Measurements from ENCODE around the gene RMND5B. TPM values are rescaled to one million over a fixed set of nuclear protein-coding genes. Genes with fewer than 3 reads are reported as not detected.

Gene RMND5B
- total and polyA plus RNA-seq, 4 donors: 13.4 to 24.8 (median 21.7) TPM

- TF ChIP-seq, protein P1, sequence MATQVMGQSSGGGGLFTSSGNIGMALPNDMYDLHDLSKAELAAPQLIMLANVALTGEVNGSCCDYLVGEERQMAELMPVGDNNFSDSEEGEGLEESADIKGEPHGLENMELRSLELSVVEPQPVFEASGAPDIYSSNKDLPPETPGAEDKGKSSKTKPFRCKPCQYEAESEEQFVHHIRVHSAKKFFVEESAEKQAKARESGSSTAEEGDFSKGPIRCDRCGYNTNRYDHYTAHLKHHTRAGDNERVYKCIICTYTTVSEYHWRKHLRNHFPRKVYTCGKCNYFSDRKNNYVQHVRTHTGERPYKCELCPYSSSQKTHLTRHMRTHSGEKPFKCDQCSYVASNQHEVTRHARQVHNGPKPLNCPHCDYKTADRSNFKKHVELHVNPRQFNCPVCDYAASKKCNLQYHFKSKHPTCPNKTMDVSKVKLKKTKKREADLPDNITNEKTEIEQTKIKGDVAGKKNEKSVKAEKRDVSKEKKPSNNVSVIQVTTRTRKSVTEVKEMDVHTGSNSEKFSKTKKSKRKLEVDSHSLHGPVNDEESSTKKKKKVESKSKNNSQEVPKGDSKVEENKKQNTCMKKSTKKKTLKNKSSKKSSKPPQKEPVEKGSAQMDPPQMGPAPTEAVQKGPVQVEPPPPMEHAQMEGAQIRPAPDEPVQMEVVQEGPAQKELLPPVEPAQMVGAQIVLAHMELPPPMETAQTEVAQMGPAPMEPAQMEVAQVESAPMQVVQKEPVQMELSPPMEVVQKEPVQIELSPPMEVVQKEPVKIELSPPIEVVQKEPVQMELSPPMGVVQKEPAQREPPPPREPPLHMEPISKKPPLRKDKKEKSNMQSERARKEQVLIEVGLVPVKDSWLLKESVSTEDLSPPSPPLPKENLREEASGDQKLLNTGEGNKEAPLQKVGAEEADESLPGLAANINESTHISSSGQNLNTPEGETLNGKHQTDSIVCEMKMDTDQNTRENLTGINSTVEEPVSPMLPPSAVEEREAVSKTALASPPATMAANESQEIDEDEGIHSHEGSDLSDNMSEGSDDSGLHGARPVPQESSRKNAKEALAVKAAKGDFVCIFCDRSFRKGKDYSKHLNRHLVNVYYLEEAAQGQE (IDR thresholded peaks at IDR 0.05): no peak
- TF ChIP-seq GABPA (IDR thresholded peaks at IDR 0.05 in 1 of 2, conservative IDR thresholded peaks at IDR 0.05 in 1 of 2) (no peak), FOXA1 (IDR thresholded peaks at IDR 0.05) (no peak), MAX (IDR thresholded peaks at IDR 0.05) (no peak)
Measured at GRCh38 chr5:178142642-178143041, 11.8 kb downstream of the RMND5B start (continued).

GRCh38 chr5:178143246-178143645, 12.4 kb downstream of the RMND5B start:
- DNase-seq (ENCODE audit: low spot score): no peak
- 91% methylated on average over 6 of the region's 6 CpGs for WGBS
- H3K4me1 ChIP-seq (ENCODE audit: control insufficient read depth in 4 of 4, insufficient read depth in 4 of 4, low read length in 3 of 4): no peaks in the 10 kb centered on the region
- no peaks in the 10 kb centered on the region for H3K27me3 ChIP-seq (ENCODE audit: control insufficient read depth in 4 of 4, insufficient read depth in 4 of 4, low read length in 3 of 4)
- TF ChIP-seq YY1 (IDR thresholded peaks at IDR 0.05): no peak
- H3K4me3 ChIP-seq (ENCODE audit: low read depth in 1 of 3, low read length in 3 of 3): no peak overlapping the region
- peaks cover 16 to 47% (median 34%) of the 10 kb centered on the region in 4 donors for H3K36me3 ChIP-seq (ENCODE audit: control insufficient read depth in 4 of 4, insufficient read depth in 3 of 4, low read depth in 1 of 4, low read length in 3 of 4)
- H3K9ac ChIP-seq (ENCODE audit: low read depth in 1 of 2, low read length in 2 of 2): no peak overlapping the region
- no peak overlapping the region for H3K27ac ChIP-seq (ENCODE audit: low read depth in 1 of 2, low read length in 2 of 2)
- no peaks in the 10 kb centered on the region for H3K9me3 ChIP-seq (ENCODE audit: control insufficient read depth in 4 of 4, low read length in 3 of 4)

- Histone ChIP-seq H3K9me3 (ENCODE audit: control insufficient read depth in 4 of 4, low read length in 3 of 4) (no peaks in the 10 kb centered on the region), H3K4me1 (ENCODE audit: control insufficient read depth in 4 of 4, insufficient read depth in 4 of 4, low read length in 3 of 4) (no peaks in the 10 kb centered on the region), H3K4me3 (ENCODE audit: low read depth in 1 of 3, low read length in 3 of 3) (no peak overlapping the region), H3K9ac (ENCODE audit: low read depth in 1 of 2, low read length in 2 of 2) (no peak overlapping the region), H3K36me3 (ENCODE audit: control insufficient read depth in 4 of 4, insufficient read depth in 3 of 4, low read depth in 1 of 4, low read length in 3 of 4) (peaks cover 17 to 54% (median 37%) of the 10 kb centered on the region in 4 donors), H3K27ac (ENCODE audit: low read depth in 1 of 2, low read length in 2 of 2) (no peak overlapping the region), H3K27me3 (ENCODE audit: control insufficient read depth in 4 of 4, insufficient read depth in 4 of 4, low read length in 3 of 4) (no peaks in the 10 kb centered on the region)
- peak; percentile 33 for DNase-seq (ENCODE audit: low spot score)
- TF ChIP-seq ATF3 (IDR thresholded peaks at IDR 0.05) (no peak), JUND (IDR thresholded peaks at IDR 0.05) (no peak), FOXA1 (IDR thresholded peaks at IDR 0.05) (no peak), RXRA (IDR thresholded peaks at IDR 0.05) (no peak), TAF1 (conservative IDR thresholded peaks at IDR 0.05) (no peak)
- WGBS: 76% methylated on average over 10 of the region's 10 CpGs
Measured at GRCh38 chr5:178143901-178144300, 13.1 kb downstream of the RMND5B start.

DNA sequence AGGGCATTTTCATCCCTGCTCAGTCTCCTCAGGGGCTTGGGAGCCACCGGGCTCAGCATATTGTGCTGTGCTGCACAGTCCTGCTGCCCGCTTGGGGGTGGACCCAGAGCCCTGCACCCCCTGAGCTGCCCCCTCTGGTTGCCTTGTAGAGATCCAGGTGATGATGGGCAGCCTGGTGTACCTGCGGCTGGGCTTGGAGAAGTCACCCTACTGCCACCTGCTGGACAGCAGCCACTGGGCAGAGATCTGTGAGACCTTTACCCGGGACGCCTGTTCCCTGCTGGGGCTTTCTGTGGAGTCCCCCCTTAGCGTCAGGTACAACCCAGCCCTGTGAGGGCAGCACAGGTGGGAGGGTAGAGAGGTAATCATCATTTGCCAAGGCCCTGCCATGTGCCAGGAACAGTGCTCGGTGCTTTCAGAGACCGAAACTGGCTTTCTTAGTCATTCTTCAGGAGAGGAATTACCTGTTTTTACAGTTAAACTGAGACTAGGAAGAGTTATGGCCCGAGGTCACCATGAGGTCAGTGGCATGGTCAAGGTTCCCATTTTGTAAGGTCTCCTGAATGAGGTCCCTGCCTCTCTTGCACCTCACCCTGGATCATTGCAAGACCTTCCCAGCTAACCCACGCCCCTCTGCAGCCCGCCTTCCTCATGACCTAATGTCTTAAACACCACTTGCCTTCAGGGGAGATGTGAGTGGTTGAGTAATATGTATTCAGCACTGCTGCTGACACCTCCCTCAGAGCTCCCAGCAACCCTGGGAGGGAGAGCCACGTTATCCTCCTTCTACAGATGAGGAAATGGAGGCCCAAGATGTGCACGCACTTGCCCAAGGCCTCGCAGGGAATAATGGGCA, 15.4 kb downstream of the RMND5B start:
- H3K36me3 ChIP-seq (ENCODE audit: control insufficient read depth in 4 of 4, insufficient read depth in 3 of 4, low read depth in 1 of 4, low read length in 3 of 4): peaks cover 19 to 72% (median 38%) of the 10 kb centered on the region in 4 donors
- no peak overlapping the region for H3K4me3 ChIP-seq (ENCODE audit: low read depth in 1 of 3, low read length in 3 of 3)
- no peaks in the 10 kb centered on the region for H3K9me3 ChIP-seq (ENCODE audit: control insufficient read depth in 4 of 4, low read length in 3 of 4)
- 62% methylated on average over 14 of the region's 14 CpGs for WGBS
- H3K27ac ChIP-seq (ENCODE audit: low read depth in 1 of 2, low read length in 2 of 2): no peak overlapping the region
- DNase-seq (ENCODE audit: low spot score): peak; percentile 76
- no peak for TF ChIP-seq SP1 (IDR thresholded peaks at IDR 0.05)
- peak; percentile 62 to 79 for TF ChIP-seq RAD21 (IDR thresholded peaks at IDR 0.05)
- peak; percentile 66 for TF ChIP-seq CTCF (IDR thresholded peaks at IDR 0.05; ENCODE audit: low read depth, low read length, missing input control)
- H3K27me3 ChIP-seq (ENCODE audit: control insufficient read depth in 4 of 4, insufficient read depth in 4 of 4, low read length in 3 of 4): no peaks in the 10 kb centered on the region
- H3K9ac ChIP-seq (ENCODE audit: low read depth in 1 of 2, low read length in 2 of 2): no peak overlapping the region
- H3K4me1 ChIP-seq (ENCODE audit: control insufficient read depth in 4 of 4, insufficient read depth in 4 of 4, low read length in 3 of 4): no peaks in the 10 kb centered on the region

Measured in liver (tissue), 9 donors.